Mucosa of rectum (tissue), 2 donors: ENCODE data around the gene SCD.
"Not testable (repeated sequence)": the region's sequence is repeated elsewhere in the genome, so short reads cannot be mapped to it uniquely, and the experiment has no call there.

Source experiments
- H3K27ac ChIP-seq, 2 donors: one replicate each; pipeline ENCODE4 v1.7.0; 2013; ENCODE audit warnings: inconsistent platforms in 2 of 2, low read depth in 2 of 2, low read length in 2 of 2
- H3K27me3 ChIP-seq, 2 donors: one replicate each; pipeline ENCODE4 v1.7.0; 2013; ENCODE audit warnings: low read length in 2 of 2; ENCODE audit not compliant: control insufficient read depth in 2 of 2, insufficient read depth in 2 of 2
- H3K36me3 ChIP-seq, 2 donors: one replicate each; pipeline ENCODE4 v1.7.0; 2013; ENCODE audit warnings: low read length in 2 of 2; ENCODE audit not compliant: control insufficient read depth in 2 of 2, insufficient read depth in 2 of 2
- H3K4me1 ChIP-seq, 2 donors: one replicate each; pipeline ENCODE4 v1.7.0; 2013; ENCODE audit warnings: low read length in 2 of 2, mild to moderate bottlenecking in 1 of 2; ENCODE audit not compliant: control insufficient read depth in 2 of 2, insufficient read depth in 2 of 2
- H3K4me3 ChIP-seq, 2 donors: one replicate each; pipeline ENCODE4 v1.7.0; 2013; ENCODE audit warnings: low read length in 2 of 2
- H3K9ac ChIP-seq, 2 donors: one replicate each; pipeline ENCODE4 v1.7.0; 2013; ENCODE audit warnings: low read length in 2 of 2, low read depth in 1 of 2, mild to moderate bottlenecking in 1 of 2
- H3K9me3 ChIP-seq, 2 donors: one replicate each; pipeline ENCODE4 v1.7.0; 2013; ENCODE audit warnings: low read length in 2 of 2; ENCODE audit not compliant: control insufficient read depth in 2 of 2
- donor health status: healthy.
- donor health status: Normal muscosa, but diverticular disease.

SCD gene

DNA sequence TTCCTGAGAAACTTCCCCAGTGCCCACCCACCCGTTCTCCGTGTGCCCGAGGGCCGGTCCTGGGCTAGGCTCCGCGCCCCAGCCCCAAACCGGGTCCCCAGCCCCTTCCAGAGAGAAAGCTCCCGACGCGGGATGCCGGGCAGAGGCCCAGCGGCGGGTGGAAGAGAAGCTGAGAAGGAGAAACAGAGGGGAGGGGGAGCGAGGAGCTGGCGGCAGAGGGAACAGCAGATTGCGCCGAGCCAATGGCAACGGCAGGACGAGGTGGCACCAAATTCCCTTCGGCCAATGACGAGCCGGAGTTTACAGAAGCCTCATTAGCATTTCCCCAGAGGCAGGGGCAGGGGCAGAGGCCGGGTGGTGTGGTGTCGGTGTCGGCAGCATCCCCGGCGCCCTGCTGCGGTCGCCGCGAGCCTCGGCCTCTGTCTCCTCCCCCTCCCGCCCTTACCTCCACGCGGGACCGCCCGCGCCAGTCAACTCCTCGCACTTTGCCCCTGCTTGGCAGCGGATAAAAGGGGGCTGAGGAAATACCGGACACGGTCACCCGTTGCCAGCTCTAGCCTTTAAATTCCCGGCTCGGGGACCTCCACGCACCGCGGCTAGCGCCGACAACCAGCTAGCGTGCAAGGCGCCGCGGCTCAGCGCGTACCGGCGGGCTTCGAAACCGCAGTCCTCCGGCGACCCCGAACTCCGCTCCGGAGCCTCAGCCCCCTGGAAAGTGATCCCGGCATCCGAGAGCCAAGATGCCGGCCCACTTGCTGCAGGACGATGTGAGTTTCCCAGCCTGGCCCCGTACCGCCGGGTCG, at the start of gene SCD:
Gene SCD (plus strand): TSS at position 469 of the 803 bp plus-strand sequence. CDS start 272 bp downstream, at position 741.
- H3K36me3 ChIP-seq: peaks cover 0 to 2% of the 10 kb centered on the region in 2 donors
- no peaks in the 10 kb centered on the region for H3K9me3 ChIP-seq
- no peaks in the 10 kb centered on the region for H3K27me3 ChIP-seq
- H3K9ac ChIP-seq: peak within 1 kb of the TSS; percentile 62 to 68
- peaks cover 13 to 15% of the 10 kb centered on the region in 2 donors for H3K4me1 ChIP-seq
- peak within 1 kb of the TSS; percentile 74 to 76 for H3K4me3 ChIP-seq
- H3K27ac ChIP-seq: no peak within 1 kb of the TSS

DNA sequence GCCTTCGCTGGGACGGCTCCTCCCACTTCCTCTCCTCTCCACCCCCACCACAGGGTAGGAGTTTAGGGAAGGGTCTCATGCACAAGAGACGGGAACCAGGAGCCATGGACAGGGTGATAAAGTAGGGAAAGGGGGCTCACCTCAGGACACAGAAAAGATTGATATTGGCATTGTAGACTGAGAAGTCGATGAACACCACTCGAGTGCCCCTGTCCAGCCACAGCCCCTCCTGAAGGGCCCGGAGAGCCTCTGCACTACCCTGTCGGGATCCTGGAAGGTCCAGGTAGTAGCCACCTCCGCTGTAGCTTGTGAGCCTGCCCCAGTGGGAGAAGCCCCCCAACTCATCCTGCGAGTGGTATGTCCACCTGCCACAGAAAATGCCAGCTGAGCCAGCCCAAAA, 49.8 kb upstream of the SCD start:
- H3K4me1 ChIP-seq: no peaks in the 10 kb centered on the region

DNA sequence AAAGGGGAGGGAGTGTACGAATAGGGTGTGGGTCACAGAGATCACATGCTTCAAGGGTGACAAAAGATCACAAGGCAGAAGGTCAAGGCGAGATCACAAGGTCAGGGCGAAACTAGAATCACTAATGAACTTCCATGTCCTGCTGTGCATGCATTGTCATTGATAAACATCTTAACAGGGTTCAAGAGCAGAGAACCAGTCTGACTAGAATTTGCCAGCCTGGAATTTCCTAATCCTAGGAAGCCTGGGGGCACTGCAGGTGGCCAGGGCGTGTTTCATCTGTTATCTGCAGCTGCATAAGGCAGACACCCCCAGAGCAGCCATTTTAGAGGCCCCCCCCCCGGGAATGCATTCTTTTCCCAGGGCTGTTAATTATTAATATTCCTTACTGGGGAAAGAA, 45.9 kb upstream of the SCD start:
- not testable (repeated sequence) for H3K9ac ChIP-seq, H3K27me3 ChIP-seq, H3K36me3 ChIP-seq, H3K4me3 ChIP-seq, H3K9me3 ChIP-seq, H3K4me1 ChIP-seq, H3K27ac ChIP-seq

More for the DNA sequence above, 49.8 kb upstream of the SCD start:
- H3K36me3 ChIP-seq: no peaks in the 10 kb centered on the region
- no peaks in the 10 kb centered on the region for H3K9me3 ChIP-seq
- peaks cover 0 to 2% of the 10 kb centered on the region in 2 donors for H3K27me3 ChIP-seq
- H3K4me3 ChIP-seq: no peak overlapping the region
- H3K27ac ChIP-seq: no peak overlapping the region
- no peak overlapping the region for H3K9ac ChIP-seq

DNA sequence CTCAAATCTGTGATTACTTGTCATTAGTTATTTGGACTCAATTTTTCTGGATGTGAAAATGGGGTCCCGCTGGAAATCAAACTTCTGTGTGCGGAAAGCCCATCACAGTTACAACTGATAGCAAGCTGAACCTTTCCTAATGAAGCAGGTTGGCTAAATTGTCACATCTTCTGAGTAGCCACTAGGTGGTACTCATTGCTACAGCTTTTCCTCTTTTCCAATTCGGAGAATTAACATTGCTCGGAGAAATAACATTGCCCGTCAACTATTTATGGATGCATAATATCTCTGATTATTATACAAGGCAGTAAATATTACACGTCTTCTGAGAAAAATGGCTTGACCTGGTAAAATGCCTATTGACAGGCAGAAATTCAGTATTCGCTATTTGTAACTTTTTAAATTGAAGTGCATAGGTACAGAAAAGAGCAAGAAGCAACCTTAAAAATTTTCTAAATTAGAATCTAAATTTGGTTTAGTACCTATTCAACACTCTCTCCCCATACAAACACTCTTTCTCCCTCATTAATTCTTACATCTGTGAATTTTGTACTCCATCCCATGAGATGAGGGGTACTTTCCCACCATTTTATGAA, 43.2 kb upstream of the SCD start:
- Histone ChIP-seq H3K27ac (no peak overlapping the region), H3K9ac (no peak overlapping the region)

DNA sequence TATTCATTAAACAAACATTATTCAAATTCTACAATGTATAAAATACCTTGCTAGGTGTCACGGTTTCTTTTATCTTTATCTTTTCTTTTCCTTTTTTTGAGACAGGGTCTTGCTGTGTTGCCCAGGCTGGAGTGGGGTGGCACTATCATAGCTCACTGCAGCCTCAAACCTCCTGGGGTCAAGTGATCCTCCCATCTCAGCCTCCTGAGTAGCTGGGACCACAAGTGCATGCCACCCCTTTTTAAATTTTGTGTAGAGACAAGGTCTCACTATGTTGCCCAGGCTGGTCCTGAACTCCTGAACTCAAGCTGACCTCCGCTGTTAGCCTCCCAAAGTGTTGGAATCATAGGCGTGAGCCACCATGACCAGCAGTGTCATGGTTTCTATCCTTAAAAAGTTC, 42.6 kb upstream of the SCD start:
- H3K4me3 ChIP-seq: no peak overlapping the region
- no peaks in the 10 kb centered on the region for H3K4me1 ChIP-seq
- no peak overlapping the region for H3K27ac ChIP-seq
- H3K36me3 ChIP-seq: no peaks in the 10 kb centered on the region
- H3K9me3 ChIP-seq: no peaks in the 10 kb centered on the region
- peaks cover 0 to 6% of the 10 kb centered on the region in 2 donors for H3K27me3 ChIP-seq
- H3K9ac ChIP-seq: no peak overlapping the region

More for the DNA sequence above, 43.2 kb upstream of the SCD start:
- Histone ChIP-seq H3K36me3 (no peaks in the 10 kb centered on the region), H3K4me3 (no peak overlapping the region), H3K9me3 (no peaks in the 10 kb centered on the region), H3K4me1 (no peaks in the 10 kb centered on the region), H3K27me3 (peaks cover 0 to 6% of the 10 kb centered on the region in 2 donors)

- Histone ChIP-seq H3K9me3 (no peaks in the 10 kb centered on the region), H3K27ac (no peak overlapping the region), H3K4me3 (no peak overlapping the region), H3K9ac (no peak overlapping the region), H3K27me3 (peaks cover 3 to 6% of the 10 kb centered on the region in 2 donors), H3K36me3 (no peaks in the 10 kb centered on the region), H3K4me1 (no peaks in the 10 kb centered on the region)
Measured at GRCh38 chr10:100306861-100307260, 40.2 kb upstream of the SCD start.

DNA sequence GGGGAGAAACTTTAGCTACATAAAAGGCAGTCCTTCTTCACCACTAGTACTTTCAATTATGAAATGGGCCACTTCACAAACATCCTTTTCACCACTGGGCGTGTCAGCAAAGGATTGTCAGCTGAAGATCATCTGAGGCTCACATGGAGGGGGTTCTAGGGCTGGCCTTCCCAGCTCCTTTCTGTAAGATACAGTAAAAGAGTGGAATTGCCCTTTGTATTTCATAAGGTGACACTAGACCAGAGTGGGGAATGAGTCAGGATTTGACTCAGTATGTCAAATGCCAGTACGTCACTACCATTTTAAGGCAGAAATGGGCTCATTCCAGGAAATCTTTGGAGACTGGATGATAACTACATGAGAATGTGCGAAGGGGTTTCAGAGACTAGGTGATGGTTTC, 39.3 kb upstream of the SCD start:
- H3K9ac ChIP-seq: no peak overlapping the region
- peaks cover 3 to 10% of the 10 kb centered on the region in 2 donors for H3K27me3 ChIP-seq
- H3K9me3 ChIP-seq: no peaks in the 10 kb centered on the region
- H3K27ac ChIP-seq: no peak overlapping the region
- H3K36me3 ChIP-seq: no peaks in the 10 kb centered on the region
- H3K4me1 ChIP-seq: no peaks in the 10 kb centered on the region
- no peak overlapping the region for H3K4me3 ChIP-seq

DNA sequence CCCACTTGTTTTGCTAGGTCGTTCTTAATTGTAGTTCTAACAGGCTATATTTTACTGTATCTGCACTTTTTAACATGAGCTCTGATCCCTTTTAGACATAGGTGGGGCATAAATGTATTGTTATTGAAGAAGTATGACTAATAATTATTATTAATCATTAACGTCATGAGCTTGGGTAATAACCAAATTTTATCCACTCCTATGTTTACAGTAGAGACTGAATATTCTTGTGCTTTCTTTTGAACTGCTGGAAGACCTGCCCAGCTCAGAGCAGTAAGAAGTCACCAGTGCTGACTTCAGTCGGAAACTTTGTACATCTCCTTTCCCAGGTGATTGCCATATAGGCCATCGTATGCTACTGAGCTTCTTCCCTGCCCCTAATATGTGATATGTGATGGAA, 35.7 kb upstream of the SCD start:
- H3K4me3 ChIP-seq: no peak overlapping the region
- peaks cover 8 to 21% of the 10 kb centered on the region in 2 donors for H3K27me3 ChIP-seq
- no peak overlapping the region for H3K27ac ChIP-seq
- no peaks in the 10 kb centered on the region for H3K36me3 ChIP-seq
- no peak overlapping the region for H3K9ac ChIP-seq
- no peaks in the 10 kb centered on the region for H3K9me3 ChIP-seq
- no peaks in the 10 kb centered on the region for H3K4me1 ChIP-seq

- peaks cover 8 to 26% of the 10 kb centered on the region in 2 donors for H3K27me3 ChIP-seq
- no peaks in the 10 kb centered on the region for H3K9me3 ChIP-seq
- no peaks in the 10 kb centered on the region for H3K4me1 ChIP-seq
- H3K36me3 ChIP-seq: no peaks in the 10 kb centered on the region
- H3K9ac ChIP-seq: no peak overlapping the region
- no peak overlapping the region for H3K27ac ChIP-seq
- H3K4me3 ChIP-seq: no peak overlapping the region
Measured at GRCh38 chr10:100315615-100316014, 31.4 kb upstream of the SCD start.

DNA sequence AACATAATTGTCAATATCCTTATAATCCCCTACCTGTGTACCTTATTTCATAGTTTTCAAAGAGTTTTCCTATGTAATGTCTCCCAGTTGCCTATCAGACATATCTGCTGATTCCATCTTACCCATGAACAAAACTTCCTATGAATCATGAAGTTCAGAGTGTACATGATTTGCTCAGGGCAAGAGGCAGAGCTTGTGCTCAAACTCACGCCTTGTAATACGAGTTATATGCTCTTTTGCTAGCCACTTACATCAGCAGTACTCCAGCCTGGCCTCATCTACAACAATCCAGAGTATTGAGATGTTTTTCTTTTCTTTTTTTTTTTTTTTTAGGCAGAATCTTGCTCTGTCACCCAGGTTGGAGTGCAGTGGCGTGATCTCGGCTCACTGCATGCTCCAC, 28.8 kb upstream of the SCD start:
- no peak overlapping the region for H3K27ac ChIP-seq
- peaks cover 0 to 20% of the 10 kb centered on the region in 2 donors for H3K27me3 ChIP-seq
- H3K9ac ChIP-seq: no peak overlapping the region
- no peaks in the 10 kb centered on the region for H3K9me3 ChIP-seq
- no peaks in the 10 kb centered on the region for H3K4me1 ChIP-seq
- H3K36me3 ChIP-seq: no peaks in the 10 kb centered on the region
- no peak overlapping the region for H3K4me3 ChIP-seq
